GM21390 (cell line): ENCODE data around the gene WFDC5.

Source experiments
- ATAC-seq: cut with Tn5 transposase; IDR thresholded peaks from one replicate; pipeline ENCODE4 v1.9.1; 2021; ENCODE audit not compliant: unreplicated experiment

WFDC5 gene

GRCh38 chr20:45115829-45116228 is 855 bp upstream of the WFDC5 start:
- ATAC-seq = no peak

- no peak for ATAC-seq
Measured at GRCh38 chr20:45115386-45115774, 406 bp upstream of the WFDC5 start.

- ATAC-seq = no peak
Measured at GRCh38 chr20:45113865-45114264, 1.1 kb downstream of the WFDC5 start.

- ATAC-seq = no peak
Measured at GRCh38 chr20:45112754-45113153, 2.2 kb downstream of the WFDC5 start.

- ATAC-seq = no peak
Measured at GRCh38 chr20:45111799-45112471, 3.0 kb downstream of the WFDC5 start.

- no peak for ATAC-seq
Measured at GRCh38 chr20:45111285-45111684, 3.7 kb downstream of the WFDC5 start.

- no peak for ATAC-seq
Measured at GRCh38 chr20:45110301-45110700, 4.7 kb downstream of the WFDC5 start.

GRCh38 chr20:45109634-45110033 is 5.3 kb downstream of the WFDC5 start:
- ATAC-seq = no peak

GRCh38 chr20:45105317-45105716 is 9.7 kb downstream of the WFDC5 start:
- ATAC-seq = no peak

GRCh38 chr20:45104786-45105185 is 10.2 kb downstream of the WFDC5 start:
- ATAC-seq = no peak

GRCh38 chr20:45103072-45103471 is 11.9 kb downstream of the WFDC5 start:
- no peak for ATAC-seq

- ATAC-seq = no peak
Measured at GRCh38 chr20:45101333-45101850, 13.6 kb downstream of the WFDC5 start.

- ATAC-seq = no peak
Measured at GRCh38 chr20:45100563-45101245, 14.3 kb downstream of the WFDC5 start, which contains the start of gene KCNS1. KCNS1 (minus strand) TSS chr20:45101127; CDS start chr20:45099236, 1,891 bp downstream.

GRCh38 chr20:45098103-45098773 is 16.7 kb downstream of the WFDC5 start:
- no peak for ATAC-seq

- ATAC-seq = no peak
Measured at GRCh38 chr20:45097485-45098102, 17.4 kb downstream of the WFDC5 start.

GRCh38 chr20:45096781-45097180 is 18.2 kb downstream of the WFDC5 start:
- ATAC-seq = no peak

- ATAC-seq = no peak
Measured at GRCh38 chr20:45095805-45096238, 19.2 kb downstream of the WFDC5 start.

- no peak for ATAC-seq
Measured at GRCh38 chr20:45094864-45095574, 20.0 kb downstream of the WFDC5 start.

- no peak for ATAC-seq
Measured at GRCh38 chr20:45094201-45094600, 20.8 kb downstream of the WFDC5 start.

GRCh38 chr20:45092898-45093297 is 22.1 kb downstream of the WFDC5 start:
- no peak for ATAC-seq

- ATAC-seq = no peak
Measured at GRCh38 chr20:45091366-45091765, 23.6 kb downstream of the WFDC5 start.
